Hepatocyte (in vitro differentiated cells): ENCODE results near the gene HERC2.
"Not testable (repeated sequence)": the region's sequence is repeated elsewhere in the genome, so short reads cannot be mapped to it uniquely, and the experiment has no call there.

Experiments used
- CTCF ChIP-seq: fragments of 200-600 bp; sonication (generic); IDR thresholded peaks from 2 replicates; pipeline ENCODE4 v1.5.1; 2016; ENCODE audit warnings: antibody characterized with exemption, mild to moderate bottlenecking; ENCODE audit not compliant: poor library complexity
- EZH2 ChIP-seq: fragments of 200-600 bp; sonication (generic); IDR thresholded peaks from 2 replicates; pipeline ENCODE4 v1.6.1; 2016; ENCODE audit warnings: antibody characterized with exemption, mild to moderate bottlenecking, borderline replicate concordance
- EZH2phosphoT487 ChIP-seq: fragments of 200-600 bp; sonication (generic); IDR thresholded peaks from one replicate; pipeline ENCODE4 v1.6.1; 2018; ENCODE audit warnings: antibody characterized with exemption, mild to moderate bottlenecking, low read depth, moderate library complexity; ENCODE audit not compliant: unreplicated experiment, severe bottlenecking

- TF ChIP-seq EZH2, CTCF, EZH2phosphoT487: not testable (repeated sequence)
Observed at GRCh38 chr15:28318122-28318521, 3.9 kb downstream of the HERC2 start.
